ENCODE measurements around the gene ADGRL3. TPM values are rescaled to one million over a fixed set of nuclear protein-coding genes. Genes with fewer than 3 reads are reported as not detected.
"Not testable (repeated sequence)": the region's sequence is repeated elsewhere in the genome, so short reads cannot be mapped to it uniquely, and the experiment has no call there.

Gene ADGRL3
- polyA plus RNA-seq, 1 experiment = 0.01 TPM

DNA sequence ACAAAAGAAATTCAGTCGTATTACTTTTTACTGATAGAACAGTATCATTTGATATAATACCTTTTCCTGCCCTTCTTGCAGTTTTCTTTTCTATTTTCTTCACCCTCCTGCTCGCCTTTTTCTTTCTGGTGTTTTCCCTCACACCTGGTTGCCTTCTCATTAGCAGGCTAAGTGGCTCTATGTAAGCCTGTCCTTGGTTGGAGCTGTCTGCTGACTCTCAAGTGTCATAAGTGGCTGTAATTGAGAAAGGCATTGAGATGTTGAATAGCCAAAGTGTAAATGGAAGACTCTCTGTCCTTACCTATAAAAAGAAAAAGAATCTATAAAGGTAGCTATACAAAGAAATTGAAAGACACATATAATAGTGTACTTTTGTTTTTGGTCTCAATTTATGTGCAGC lies 180.7 kb downstream of the ADGRL3 start:
- POLR2A ChIA-PET = no interaction called here
- no peak for DNase-seq (ENCODE audit: low read depth)
- CTCF ChIA-PET = no interaction called here
- H3K27me3 ChIP-seq (ENCODE audit: control insufficient read depth, insufficient read depth, low read length) = no peaks in the 10 kb centered on the region
- H3K4me3 ChIP-seq (ENCODE audit: low read depth, low read length) = no peak overlapping the region
- no peaks in the 10 kb centered on the region for H3K36me3 ChIP-seq (ENCODE audit: control insufficient read depth, insufficient read depth, low read length)
- TF ChIP-seq, protein P1, sequence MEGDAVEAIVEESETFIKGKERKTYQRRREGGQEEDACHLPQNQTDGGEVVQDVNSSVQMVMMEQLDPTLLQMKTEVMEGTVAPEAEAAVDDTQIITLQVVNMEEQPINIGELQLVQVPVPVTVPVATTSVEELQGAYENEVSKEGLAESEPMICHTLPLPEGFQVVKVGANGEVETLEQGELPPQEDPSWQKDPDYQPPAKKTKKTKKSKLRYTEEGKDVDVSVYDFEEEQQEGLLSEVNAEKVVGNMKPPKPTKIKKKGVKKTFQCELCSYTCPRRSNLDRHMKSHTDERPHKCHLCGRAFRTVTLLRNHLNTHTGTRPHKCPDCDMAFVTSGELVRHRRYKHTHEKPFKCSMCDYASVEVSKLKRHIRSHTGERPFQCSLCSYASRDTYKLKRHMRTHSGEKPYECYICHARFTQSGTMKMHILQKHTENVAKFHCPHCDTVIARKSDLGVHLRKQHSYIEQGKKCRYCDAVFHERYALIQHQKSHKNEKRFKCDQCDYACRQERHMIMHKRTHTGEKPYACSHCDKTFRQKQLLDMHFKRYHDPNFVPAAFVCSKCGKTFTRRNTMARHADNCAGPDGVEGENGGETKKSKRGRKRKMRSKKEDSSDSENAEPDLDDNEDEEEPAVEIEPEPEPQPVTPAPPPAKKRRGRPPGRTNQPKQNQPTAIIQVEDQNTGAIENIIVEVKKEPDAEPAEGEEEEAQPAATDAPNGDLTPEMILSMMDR (IDR thresholded peaks at IDR 0.05; ENCODE audit: insufficient read depth, low read depth, low read length) = no peak

- no peak for DNase-seq (ENCODE audit: low read depth)
- no peaks in the 10 kb centered on the region for H3K27me3 ChIP-seq (ENCODE audit: control insufficient read depth, insufficient read depth, low read length)
- TF ChIP-seq, protein P1 (IDR thresholded peaks at IDR 0.05; ENCODE audit: insufficient read depth, low read depth, low read length) = no peak
- CTCF ChIA-PET = no interaction called here
- POLR2A ChIA-PET = no interaction called here
- H3K4me3 ChIP-seq (ENCODE audit: low read depth, low read length) = no peak overlapping the region
- H3K36me3 ChIP-seq (ENCODE audit: control insufficient read depth, insufficient read depth, low read length) = no peaks in the 10 kb centered on the region
Observed at GRCh38 chr4:61385256-61385655, 185.1 kb downstream of the ADGRL3 start.

DNA sequence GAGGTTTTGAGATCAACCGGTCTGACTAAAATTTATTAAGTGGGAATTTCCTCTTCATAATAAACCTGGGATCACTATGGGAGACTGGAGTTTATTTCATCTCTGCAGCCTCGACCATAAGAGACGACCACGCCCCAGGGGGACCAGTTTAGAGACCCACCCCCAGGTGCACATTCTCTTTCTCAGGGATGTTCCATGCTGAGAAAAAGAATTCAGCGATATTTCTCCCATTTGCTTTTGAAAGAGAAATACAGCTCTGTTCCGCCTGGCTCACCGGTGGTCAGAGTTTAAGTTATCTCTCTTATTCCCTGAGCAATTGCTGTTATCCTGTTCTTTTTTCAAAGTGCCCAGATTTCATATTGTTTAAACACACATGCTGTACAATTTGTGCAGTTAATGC lies 187.2 kb downstream of the ADGRL3 start:
- CTCF ChIA-PET; DNase-seq (ENCODE audit: low read depth); H3K27me3 ChIP-seq (ENCODE audit: control insufficient read depth, insufficient read depth, low read length); H3K36me3 ChIP-seq (ENCODE audit: control insufficient read depth, insufficient read depth, low read length); H3K4me3 ChIP-seq (ENCODE audit: low read depth, low read length); POLR2A ChIA-PET: not testable (repeated sequence)

DNA sequence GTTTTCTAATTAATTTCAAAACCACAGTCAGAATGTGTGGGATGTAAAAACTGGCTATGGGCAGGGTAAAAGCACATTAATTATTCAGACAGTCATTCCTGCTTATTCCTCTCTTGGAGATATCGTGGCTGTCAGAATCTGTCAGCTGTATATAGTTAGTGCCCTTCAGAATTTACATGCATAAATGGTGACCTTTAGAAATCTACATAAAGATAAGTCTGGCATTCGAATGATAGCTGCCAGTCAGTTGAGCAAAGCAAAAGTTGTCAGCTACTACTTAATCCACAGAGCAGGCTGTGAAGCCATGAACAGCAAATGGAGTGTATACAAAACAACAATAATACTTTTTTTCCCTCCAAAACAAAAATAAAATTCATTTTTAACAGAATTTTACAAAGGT lies 189.5 kb downstream of the ADGRL3 start:
- POLR2A ChIA-PET = no interaction called here
- TF ChIP-seq, protein P1 (IDR thresholded peaks at IDR 0.05; ENCODE audit: insufficient read depth, low read depth, low read length) = no peak

GRCh38 chr4:61395754-61396153 lies 195.6 kb downstream of the ADGRL3 start:
- POLR2A ChIA-PET = no interaction called here
- H3K36me3 ChIP-seq (ENCODE audit: control insufficient read depth, insufficient read depth, low read length) = no peaks in the 10 kb centered on the region
- TF ChIP-seq, protein P1 (IDR thresholded peaks at IDR 0.05; ENCODE audit: insufficient read depth, low read depth, low read length) = no peak
- H3K4me3 ChIP-seq (ENCODE audit: low read depth, low read length) = no peak overlapping the region
- H3K27me3 ChIP-seq (ENCODE audit: control insufficient read depth, insufficient read depth, low read length) = no peaks in the 10 kb centered on the region
- no peak for DNase-seq (ENCODE audit: low read depth)
- CTCF ChIA-PET = no interaction called here

More for the DNA sequence above, 189.5 kb downstream of the ADGRL3 start:
- Histone ChIP-seq H3K27me3 (ENCODE audit: control insufficient read depth, insufficient read depth, low read length) (no peaks in the 10 kb centered on the region), H3K36me3 (ENCODE audit: control insufficient read depth, insufficient read depth, low read length) (no peaks in the 10 kb centered on the region), H3K4me3 (ENCODE audit: low read depth, low read length) (no peak overlapping the region)
- no peak for DNase-seq (ENCODE audit: low read depth)
- CTCF ChIA-PET = interaction anchor here (0.6 kb wide), 1 partner anchor 802 kb away, joined by 3 read pairs; no protein-coding TSS in a partner anchor

DNA sequence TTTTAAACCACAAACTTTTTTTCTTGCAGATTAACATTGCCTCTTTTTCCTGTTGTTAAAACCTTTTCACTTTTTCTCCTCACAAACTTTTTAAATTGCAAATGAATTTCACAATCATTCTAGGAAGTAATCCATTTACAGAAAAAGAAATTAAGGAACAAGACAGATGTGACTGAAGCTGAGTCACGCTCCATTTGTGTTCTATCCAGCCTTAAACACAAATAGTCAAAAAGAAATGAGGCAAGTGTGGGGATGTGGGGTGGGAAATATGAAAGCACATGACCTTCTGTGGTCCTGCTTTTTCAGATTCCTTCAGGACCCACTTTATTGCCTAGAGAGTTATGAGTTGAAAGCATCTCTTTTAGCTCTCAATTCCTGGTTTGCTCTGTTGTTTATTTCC lies 197.0 kb downstream of the ADGRL3 start:
- Histone ChIP-seq H3K27me3 (ENCODE audit: control insufficient read depth, insufficient read depth, low read length) (no peaks in the 10 kb centered on the region), H3K36me3 (ENCODE audit: control insufficient read depth, insufficient read depth, low read length) (no peaks in the 10 kb centered on the region), H3K4me3 (ENCODE audit: low read depth, low read length) (no peak overlapping the region)
- ChIA-PET POLR2A (no interaction called here), CTCF (no interaction called here)
- no peak for DNase-seq (ENCODE audit: low read depth)
- TF ChIP-seq, protein P1 (IDR thresholded peaks at IDR 0.05; ENCODE audit: insufficient read depth, low read depth, low read length) = no peak
